GM23338 (cell line): Measurements from ENCODE around the gene CH25H. TPM values are rescaled to one million over a fixed set of nuclear protein-coding genes. Genes with fewer than 3 reads are reported as not detected.

ENCODE experiments used
- ATAC-seq: fragments of 200-7000 bp; cut with Tn5 transposase; 3 replicates; pipeline ENCODE4 v1.9.1; 2020
- DNase-seq: peaks from one replicate; pipeline ENCODE4 v3.0.0-alpha.2; 2015; ENCODE audit warnings: low spot score
- H2AFZ ChIP-seq: fragments of 200-600 bp; sonication (generic); 2 replicates; pipeline ENCODE4 v1.8.0; 2016; ENCODE audit warnings: antibody characterized with exemption, mild to moderate bottlenecking, moderate library complexity
- H3F3A ChIP-seq: fragments of 200-600 bp; sonication (generic); replicated peaks from 2 replicates; pipeline ENCODE4 v1.8.0; 2017; ENCODE audit warnings: antibody characterized with exemption, mixed run types, low read depth
- H3K27ac ChIP-seq: fragments of 200-600 bp; sonication (generic); 2 replicates; pipeline ENCODE4 v1.6.1; 2016; ENCODE audit warnings: low read depth
- H3K27me3 ChIP-seq: fragments of 200-600 bp; sonication (generic); 2 replicates; pipeline ENCODE4 v1.8.0; 2016; ENCODE audit warnings: mild to moderate bottlenecking, mixed run types, moderate library complexity; ENCODE audit not compliant: insufficient read depth
- H3K36me3 ChIP-seq: fragments of 200-600 bp; sonication (generic); 2 replicates; pipeline ENCODE4 v1.8.0; 2016; ENCODE audit warnings: mild to moderate bottlenecking; ENCODE audit not compliant: insufficient read depth
- H3K4me1 ChIP-seq: fragments of 200-600 bp; sonication (generic); 2 replicates; pipeline ENCODE4 v1.8.0; 2016; ENCODE audit warnings: mild to moderate bottlenecking, moderate library complexity; ENCODE audit not compliant: insufficient read depth
- H3K4me2 ChIP-seq: fragments of 200-600 bp; sonication (generic); 2 replicates; pipeline ENCODE4 v1.7.1; 2017; ENCODE audit warnings: mixed run types
- H3K4me3 ChIP-seq: fragments of 200-600 bp; sonication (generic); 2 replicates; pipeline ENCODE4 v1.6.1; 2016; ENCODE audit warnings: mixed run types
- H3K79me2 ChIP-seq: fragments of 200-600 bp; sonication (generic); replicated peaks from 2 replicates; pipeline ENCODE4 v1.8.0; 2017; ENCODE audit warnings: mild to moderate bottlenecking; ENCODE audit not compliant: insufficient read depth
- H3K9me2 ChIP-seq: fragments of 200-600 bp; sonication (generic); 2 replicates; pipeline ENCODE4 v1.8.0; 2017; ENCODE audit not compliant: insufficient read depth
- H4K20me1 ChIP-seq: fragments of 200-600 bp; sonication (generic); replicated peaks from 2 replicates; pipeline ENCODE4 v1.8.0; 2017; ENCODE audit warnings: mild to moderate bottlenecking; ENCODE audit not compliant: insufficient read depth
- H3K27ac Mint-ChIP-seq: 2 replicates; pipeline ENCODE4 v1.8.0; 2020; ENCODE audit warnings: inconsistent platforms, mild to moderate bottlenecking, moderate library complexity, mixed read lengths
- H3K27me3 Mint-ChIP-seq: 3 replicates; pipeline ENCODE4 v1.8.0; 2022; ENCODE audit warnings: low read depth, mild to moderate bottlenecking, moderate library complexity, mixed read lengths, inconsistent platforms; ENCODE audit not compliant: insufficient read depth, poor library complexity
- H3K36me3 Mint-ChIP-seq: 3 replicates; pipeline ENCODE4 v1.8.0; 2021; ENCODE audit warnings: low read depth, mild to moderate bottlenecking, inconsistent platforms, moderate library complexity, mixed read lengths
- H3K4me1 Mint-ChIP-seq: 3 replicates; pipeline ENCODE4 v1.8.0; 2020; ENCODE audit warnings: mild to moderate bottlenecking, inconsistent platforms, mixed read lengths
- H3K4me3 Mint-ChIP-seq: 3 replicates; pipeline ENCODE4 v1.8.0; 2021; ENCODE audit warnings: moderate library complexity, mild to moderate bottlenecking, inconsistent platforms, mixed read lengths
- H3K9me3 Mint-ChIP-seq: 3 replicates; pipeline ENCODE4 v1.8.0; 2020; ENCODE audit warnings: moderate library complexity, mild to moderate bottlenecking, inconsistent platforms, mixed read lengths
- CREB1 ChIP-seq: fragments of 250-450 bp; sonication (Bioruptor Pico); IDR thresholded peaks from 2 replicates; pipeline ENCODE4 v1.5.0; 2020; ENCODE audit warnings: low read depth, mild to moderate bottlenecking, moderate library complexity
- CTCF ChIP-seq, 2 experiments: fragments of 200-600 bp in 1 of 2; sonication (generic) in 1 of 2; conservative IDR thresholded peaks; 2 replicates each; pipeline versions ENCODE4 v1.5.1 to v1.6.1; 2016 to 2017; ENCODE audit warnings: antibody characterized with exemption in 2 of 2, low read depth in 2 of 2, mild to moderate bottlenecking in 2 of 2, moderate library complexity in 1 of 2
- EZH2 ChIP-seq: fragments of 200-600 bp; sonication (generic); IDR thresholded peaks from one replicate; pipeline ENCODE4 v1.8.0; 2017; ENCODE audit warnings: antibody characterized with exemption, mild to moderate bottlenecking, low read depth; ENCODE audit not compliant: unreplicated experiment
- EZH2phosphoT487 ChIP-seq: fragments of 200-600 bp; sonication (generic); IDR thresholded peaks from one replicate; pipeline ENCODE4 v1.8.1; 2018; ENCODE audit warnings: antibody characterized with exemption; ENCODE audit not compliant: unreplicated experiment
- JUNB ChIP-seq: IDR thresholded peaks from one replicate; pipeline ENCODE4 v1.6.1; 2016; ENCODE audit warnings: antibody characterized with exemption; ENCODE audit not compliant: unreplicated experiment
- NANOG ChIP-seq: IDR thresholded peaks from 2 replicates; pipeline ENCODE4 v1.6.1; 2016; ENCODE audit warnings: antibody characterized with exemption, borderline replicate concordance
- POLR2AphosphoS5 ChIP-seq: IDR thresholded peaks from 2 replicates; pipeline ENCODE4 v1.6.1; 2016; ENCODE audit warnings: antibody characterized with exemption, low read depth
- REST ChIP-seq: IDR thresholded peaks from one replicate; pipeline ENCODE4 v1.6.1; 2018; ENCODE audit warnings: antibody characterized with exemption; ENCODE audit not compliant: unreplicated experiment
- STAT1 ChIP-seq: IDR thresholded peaks from one replicate; pipeline ENCODE4 v1.6.1; 2016; ENCODE audit warnings: antibody characterized with exemption; ENCODE audit not compliant: unreplicated experiment
- ZNF114 ChIP-seq: fragments of 250-450 bp; sonication (Bioruptor Pico); IDR thresholded peaks from 2 replicates; pipeline ENCODE4 v1.5.0; 2020; ENCODE audit warnings: mild to moderate bottlenecking, moderate library complexity
- ZNF331 ChIP-seq: fragments of 250-450 bp; sonication (Bioruptor Pico); IDR thresholded peaks from 2 replicates; pipeline ENCODE4 v1.5.0; 2020; ENCODE audit warnings: low read depth, mild to moderate bottlenecking, moderate library complexity
- polyA plus RNA-seq: library from polyadenylated mRNA; unstranded; fragments of >200 nt; fragmentation: Nextera tagmentation; extraction: Ambion mirVana; gene quantifications from 2 replicates; pipeline ENCODE4 v1.2.1, GENCODE V29; 2016
- total RNA-seq: library from RNA; depleted of rRNA; stranded (reverse); fragments of >200 nt; shearing (Covaris generic); gene quantifications from 2 replicates; pipeline ENCODE4 v1.2.3, GENCODE V29; 2014
- TF ChIP-seq, protein P1 (sequence below): fragments of 250-450 bp; sonication (Bioruptor Pico); IDR thresholded peaks from 2 replicates; pipeline ENCODE4 v1.5.0; 2020; ENCODE audit warnings: mild to moderate bottlenecking, moderate library complexity
- TF ChIP-seq, protein P2 (sequence below): IDR thresholded peaks from 2 replicates; pipeline ENCODE4 v1.6.1; 2016; ENCODE audit warnings: antibody characterized with exemption

CH25H gene
- total and polyA plus RNA-seq, 2 experiments from 2014 or later = 1.3 to 1.7 TPM

DNA sequence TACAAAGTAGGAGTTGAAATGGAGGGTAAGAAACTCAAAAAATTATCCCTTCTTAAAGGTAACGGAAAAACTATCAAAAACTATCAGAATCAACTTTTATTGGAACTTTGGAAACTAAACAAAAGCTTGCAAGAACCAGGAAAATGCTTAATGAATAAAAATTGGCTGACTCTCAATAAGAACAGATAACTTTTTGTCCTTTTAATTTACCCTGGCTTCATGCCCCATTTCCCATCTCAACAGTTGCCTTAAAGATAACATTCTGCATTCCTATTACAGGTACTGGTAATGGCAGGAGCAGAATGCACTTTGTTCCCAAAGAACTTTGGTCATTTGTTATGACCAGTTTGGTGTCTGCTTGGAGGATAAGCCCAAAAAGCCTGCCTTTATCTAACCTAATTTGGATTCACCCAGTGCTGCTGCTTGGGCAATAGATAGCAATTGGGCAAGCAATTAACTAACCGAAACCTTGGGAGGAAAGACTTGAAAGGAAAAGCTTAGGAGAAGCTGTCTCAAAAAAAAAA is 17.8 kb downstream of the CH25H start (continued):
- TF ChIP-seq NANOG (no peak), JUNB (no peak), ZNF114 (CRISPR knock-in tag) (no peak)

- Histone ChIP-seq H3K4me2 (no peak overlapping the region), H3K27me3 (no peaks in the 10 kb centered on the region), H3K79me2 (no peaks in the 10 kb centered on the region), H3K4me3 (no peak overlapping the region), H2AFZ (no peak overlapping the region), H3K4me1 (no peaks in the 10 kb centered on the region), H3K36me3 (no peaks in the 10 kb centered on the region), H3K9me2 (peaks cover 6% of the 10 kb centered on the region; the same call in 1 of the 2 replicates), H3K27ac (no peak overlapping the region), H3F3A (no peaks in the 10 kb centered on the region), H4K20me1 (no peaks in the 10 kb centered on the region)
- TF ChIP-seq ZNF331 (CRISPR knock-in tag) = no peak
- no peak for TF ChIP-seq REST
- no peak for TF ChIP-seq POLR2AphosphoS5
- no peak for TF ChIP-seq EZH2
- TF ChIP-seq, protein P1, sequence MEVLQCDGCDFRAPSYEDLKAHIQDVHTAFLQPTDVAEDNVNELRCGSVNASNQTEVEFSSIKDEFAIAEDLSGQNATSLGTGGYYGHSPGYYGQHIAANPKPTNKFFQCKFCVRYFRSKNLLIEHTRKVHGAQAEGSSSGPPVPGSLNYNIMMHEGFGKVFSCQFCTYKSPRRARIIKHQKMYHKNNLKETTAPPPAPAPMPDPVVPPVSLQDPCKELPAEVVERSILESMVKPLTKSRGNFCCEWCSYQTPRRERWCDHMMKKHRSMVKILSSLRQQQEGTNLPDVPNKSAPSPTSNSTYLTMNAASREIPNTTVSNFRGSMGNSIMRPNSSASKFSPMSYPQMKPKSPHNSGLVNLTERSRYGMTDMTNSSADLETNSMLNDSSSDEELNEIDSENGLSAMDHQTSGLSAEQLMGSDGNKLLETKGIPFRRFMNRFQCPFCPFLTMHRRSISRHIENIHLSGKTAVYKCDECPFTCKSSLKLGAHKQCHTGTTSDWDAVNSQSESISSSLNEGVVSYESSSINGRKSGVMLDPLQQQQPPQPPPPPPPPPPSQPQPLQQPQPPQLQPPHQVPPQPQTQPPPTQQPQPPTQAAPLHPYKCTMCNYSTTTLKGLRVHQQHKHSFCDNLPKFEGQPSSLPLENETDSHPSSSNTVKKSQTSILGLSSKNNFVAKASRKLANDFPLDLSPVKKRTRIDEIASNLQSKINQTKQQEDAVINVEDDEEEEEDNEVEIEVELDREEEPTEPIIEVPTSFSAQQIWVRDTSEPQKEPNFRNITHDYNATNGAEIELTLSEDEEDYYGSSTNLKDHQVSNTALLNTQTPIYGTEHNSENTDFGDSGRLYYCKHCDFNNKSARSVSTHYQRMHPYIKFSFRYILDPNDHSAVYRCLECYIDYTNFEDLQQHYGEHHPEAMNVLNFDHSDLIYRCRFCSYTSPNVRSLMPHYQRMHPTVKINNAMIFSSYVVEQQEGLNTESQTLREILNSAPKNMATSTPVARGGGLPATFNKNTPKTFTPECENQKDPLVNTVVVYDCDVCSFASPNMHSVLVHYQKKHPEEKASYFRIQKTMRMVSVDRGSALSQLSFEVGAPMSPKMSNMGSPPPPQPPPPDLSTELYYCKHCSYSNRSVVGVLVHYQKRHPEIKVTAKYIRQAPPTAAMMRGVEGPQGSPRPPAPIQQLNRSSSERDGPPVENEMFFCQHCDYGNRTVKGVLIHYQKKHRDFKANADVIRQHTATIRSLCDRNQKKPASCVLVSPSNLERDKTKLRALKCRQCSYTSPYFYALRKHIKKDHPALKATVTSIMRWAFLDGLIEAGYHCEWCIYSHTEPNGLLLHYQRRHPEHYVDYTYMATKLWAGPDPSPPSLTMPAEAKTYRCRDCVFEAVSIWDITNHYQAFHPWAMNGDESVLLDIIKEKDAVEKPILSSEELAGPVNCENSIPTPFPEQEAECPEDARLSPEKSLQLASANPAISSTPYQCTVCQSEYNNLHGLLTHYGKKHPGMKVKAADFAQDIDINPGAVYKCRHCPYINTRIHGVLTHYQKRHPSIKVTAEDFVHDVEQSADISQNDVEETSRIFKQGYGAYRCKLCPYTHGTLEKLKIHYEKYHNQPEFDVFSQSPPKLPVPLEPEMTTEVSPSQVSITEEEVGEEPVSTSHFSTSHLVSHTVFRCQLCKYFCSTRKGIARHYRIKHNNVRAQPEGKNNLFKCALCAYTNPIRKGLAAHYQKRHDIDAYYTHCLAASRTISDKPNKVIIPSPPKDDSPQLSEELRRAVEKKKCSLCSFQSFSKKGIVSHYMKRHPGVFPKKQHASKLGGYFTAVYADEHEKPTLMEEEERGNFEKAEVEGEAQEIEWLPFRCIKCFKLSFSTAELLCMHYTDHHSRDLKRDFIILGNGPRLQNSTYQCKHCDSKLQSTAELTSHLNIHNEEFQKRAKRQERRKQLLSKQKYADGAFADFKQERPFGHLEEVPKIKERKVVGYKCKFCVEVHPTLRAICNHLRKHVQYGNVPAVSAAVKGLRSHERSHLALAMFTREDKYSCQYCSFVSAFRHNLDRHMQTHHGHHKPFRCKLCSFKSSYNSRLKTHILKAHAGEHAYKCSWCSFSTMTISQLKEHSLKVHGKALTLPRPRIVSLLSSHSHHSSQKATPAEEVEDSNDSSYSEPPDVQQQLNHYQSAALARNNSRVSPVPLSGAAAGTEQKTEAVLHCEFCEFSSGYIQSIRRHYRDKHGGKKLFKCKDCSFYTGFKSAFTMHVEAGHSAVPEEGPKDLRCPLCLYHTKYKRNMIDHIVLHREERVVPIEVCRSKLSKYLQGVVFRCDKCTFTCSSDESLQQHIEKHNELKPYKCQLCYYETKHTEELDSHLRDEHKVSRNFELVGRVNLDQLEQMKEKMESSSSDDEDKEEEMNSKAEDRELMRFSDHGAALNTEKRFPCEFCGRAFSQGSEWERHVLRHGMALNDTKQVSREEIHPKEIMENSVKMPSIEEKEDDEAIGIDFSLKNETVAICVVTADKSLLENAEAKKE (CRISPR knock-in tag) = no peak
- TF ChIP-seq CTCF (conservative IDR thresholded peaks at IDR 0.05; ENCODE audit: low read depth in 2 of 2) = no peak
- TF ChIP-seq, protein P2, sequence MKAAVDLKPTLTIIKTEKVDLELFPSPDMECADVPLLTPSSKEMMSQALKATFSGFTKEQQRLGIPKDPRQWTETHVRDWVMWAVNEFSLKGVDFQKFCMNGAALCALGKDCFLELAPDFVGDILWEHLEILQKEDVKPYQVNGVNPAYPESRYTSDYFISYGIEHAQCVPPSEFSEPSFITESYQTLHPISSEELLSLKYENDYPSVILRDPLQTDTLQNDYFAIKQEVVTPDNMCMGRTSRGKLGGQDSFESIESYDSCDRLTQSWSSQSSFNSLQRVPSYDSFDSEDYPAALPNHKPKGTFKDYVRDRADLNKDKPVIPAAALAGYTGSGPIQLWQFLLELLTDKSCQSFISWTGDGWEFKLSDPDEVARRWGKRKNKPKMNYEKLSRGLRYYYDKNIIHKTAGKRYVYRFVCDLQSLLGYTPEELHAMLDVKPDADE = no peak
- TF ChIP-seq NANOG = no peak
- no peak for TF ChIP-seq CREB1
- no peak for TF ChIP-seq ZNF114 (CRISPR knock-in tag)
- TF ChIP-seq STAT1 = no peak
- no peak for TF ChIP-seq JUNB
- TF ChIP-seq EZH2phosphoT487 = no peak
- peaks cover 2% of the 10 kb centered on the region; the same call in 1 of the 3 replicates for H3K4me1 Mint-ChIP-seq
- H3K4me3 Mint-ChIP-seq = no peak overlapping the region
- H3K36me3 Mint-ChIP-seq = no peaks in the 10 kb centered on the region
- H3K9me3 Mint-ChIP-seq = no peaks in the 10 kb centered on the region
- DNase-seq (no peak), ATAC-seq (no peak)
- no peak overlapping the region for H3K27ac Mint-ChIP-seq
- no peaks in the 10 kb centered on the region for H3K27me3 Mint-ChIP-seq
Observed at GRCh38 chr10:89185658-89186057, 21.5 kb downstream of the CH25H start.
